DMS53 (cell line): Measurements from ENCODE around the gene PDX1.

Experiments used
- DNase-seq: peaks from one replicate; lab custom pipeline; 2025; lab: John Stamatoyannopoulos, UW

Gene PDX1

DNA sequence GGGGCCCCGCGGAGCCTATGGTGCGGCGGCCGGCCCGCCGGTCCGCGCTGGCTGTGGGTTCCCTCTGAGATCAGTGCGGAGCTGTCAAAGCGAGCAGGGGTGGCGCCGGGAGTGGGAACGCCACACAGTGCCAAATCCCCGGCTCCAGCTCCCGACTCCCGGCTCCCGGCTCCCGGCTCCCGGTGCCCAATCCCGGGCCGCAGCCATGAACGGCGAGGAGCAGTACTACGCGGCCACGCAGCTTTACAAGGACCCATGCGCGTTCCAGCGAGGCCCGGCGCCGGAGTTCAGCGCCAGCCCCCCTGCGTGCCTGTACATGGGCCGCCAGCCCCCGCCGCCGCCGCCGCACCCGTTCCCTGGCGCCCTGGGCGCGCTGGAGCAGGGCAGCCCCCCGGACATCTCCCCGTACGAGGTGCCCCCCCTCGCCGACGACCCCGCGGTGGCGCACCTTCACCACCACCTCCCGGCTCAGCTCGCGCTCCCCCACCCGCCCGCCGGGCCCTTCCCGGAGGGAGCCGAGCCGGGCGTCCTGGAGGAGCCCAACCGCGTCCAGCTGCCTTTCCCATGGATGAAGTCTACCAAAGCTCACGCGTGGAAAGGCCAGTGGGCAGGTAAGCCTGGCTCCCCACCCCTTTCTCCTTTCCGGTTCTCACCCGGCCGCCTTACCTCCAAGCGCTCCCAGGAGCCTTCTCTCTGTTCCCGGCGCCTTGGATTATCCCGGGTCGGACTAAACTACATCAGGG lies at the start of gene PDX1:
TSS of gene PDX1 (plus strand) at position 67 of the 743 bp plus-strand sequence. CDS start at position 206, 139 bp downstream.
- peak; percentile 90 for DNase-seq

DNA sequence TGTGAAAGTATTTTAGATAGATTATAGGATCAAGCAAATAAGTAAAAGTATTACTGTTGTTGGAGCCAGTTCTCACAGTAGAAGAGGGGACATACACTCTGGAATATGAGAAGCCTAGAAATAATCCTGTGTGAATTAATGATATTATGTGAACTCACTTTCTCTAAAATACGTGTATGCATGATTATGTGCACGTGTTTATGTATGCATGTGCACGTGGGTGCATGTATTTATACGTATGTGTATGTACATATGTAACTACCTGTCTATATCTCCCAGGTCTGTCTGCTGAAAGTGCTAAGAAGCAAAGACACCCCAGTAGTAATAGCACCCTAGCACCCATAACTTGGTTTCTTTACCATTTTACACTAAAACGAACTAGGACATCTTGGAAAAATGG lies 41.5 kb upstream of the PDX1 start:
- DNase-seq = no peak

DNA sequence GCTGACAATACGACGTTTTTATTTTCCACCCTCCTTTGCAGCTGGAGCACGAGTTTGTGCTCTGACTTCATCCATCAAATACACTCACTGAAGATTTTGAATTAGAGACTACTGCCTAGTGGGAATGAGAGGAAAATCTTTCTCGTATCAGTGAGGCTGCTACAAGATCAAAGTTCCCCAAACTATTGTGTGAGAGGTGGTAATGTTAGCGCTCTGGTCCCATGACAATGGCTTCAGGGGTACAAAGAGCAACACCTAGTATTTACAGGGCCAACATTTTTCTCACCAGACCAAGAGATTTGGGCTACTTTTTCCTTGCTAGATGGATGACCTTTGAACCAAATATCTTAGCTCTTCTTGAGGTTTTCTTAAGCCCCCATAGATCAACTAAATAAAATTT lies 30.3 kb upstream of the PDX1 start:
- no peak for DNase-seq

DNA sequence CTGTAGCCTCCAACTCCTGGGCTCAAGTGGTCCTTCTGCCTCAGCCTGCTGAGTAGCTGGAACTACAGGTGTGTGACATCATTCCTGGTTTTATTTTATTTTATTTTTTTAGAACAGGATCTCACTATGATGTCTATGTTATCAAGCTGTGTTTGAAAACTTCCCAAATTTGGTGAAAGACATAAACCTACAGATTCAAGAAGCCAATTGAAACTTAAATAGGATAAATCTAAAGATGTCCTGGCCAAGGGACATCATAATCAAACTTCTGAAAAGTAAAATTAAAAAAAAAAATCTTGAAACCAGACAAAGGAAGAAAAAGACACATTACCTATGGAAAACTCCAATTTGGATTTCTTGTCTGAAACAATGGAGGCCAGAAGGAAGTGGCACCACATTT lies 23.1 kb upstream of the PDX1 start:
- DNase-seq = no peak

- no peak for DNase-seq
These were observed 15.1 kb upstream of the PDX1 start for GRCh38 chr13:27904719-27905118.

DNA sequence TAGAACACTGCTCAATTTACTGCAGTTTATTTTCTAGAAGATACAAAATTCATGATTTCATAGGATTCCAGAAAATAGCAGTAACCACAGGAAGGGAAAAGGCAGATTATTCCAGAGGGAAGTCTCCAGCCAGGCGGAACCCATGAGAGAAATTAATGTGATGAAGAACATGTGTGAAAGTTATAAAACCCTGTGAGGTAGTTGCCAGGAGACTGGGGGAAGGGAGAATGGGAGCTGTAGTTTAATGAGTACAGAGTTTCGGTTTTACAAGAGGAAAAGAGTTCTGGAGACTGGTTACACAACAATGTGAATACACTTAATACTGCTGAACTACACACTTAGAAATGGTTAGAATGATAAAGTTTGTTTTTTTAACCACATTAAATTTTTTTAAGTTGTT lies 14.2 kb upstream of the PDX1 start:
- DNase-seq = no peak

DNA sequence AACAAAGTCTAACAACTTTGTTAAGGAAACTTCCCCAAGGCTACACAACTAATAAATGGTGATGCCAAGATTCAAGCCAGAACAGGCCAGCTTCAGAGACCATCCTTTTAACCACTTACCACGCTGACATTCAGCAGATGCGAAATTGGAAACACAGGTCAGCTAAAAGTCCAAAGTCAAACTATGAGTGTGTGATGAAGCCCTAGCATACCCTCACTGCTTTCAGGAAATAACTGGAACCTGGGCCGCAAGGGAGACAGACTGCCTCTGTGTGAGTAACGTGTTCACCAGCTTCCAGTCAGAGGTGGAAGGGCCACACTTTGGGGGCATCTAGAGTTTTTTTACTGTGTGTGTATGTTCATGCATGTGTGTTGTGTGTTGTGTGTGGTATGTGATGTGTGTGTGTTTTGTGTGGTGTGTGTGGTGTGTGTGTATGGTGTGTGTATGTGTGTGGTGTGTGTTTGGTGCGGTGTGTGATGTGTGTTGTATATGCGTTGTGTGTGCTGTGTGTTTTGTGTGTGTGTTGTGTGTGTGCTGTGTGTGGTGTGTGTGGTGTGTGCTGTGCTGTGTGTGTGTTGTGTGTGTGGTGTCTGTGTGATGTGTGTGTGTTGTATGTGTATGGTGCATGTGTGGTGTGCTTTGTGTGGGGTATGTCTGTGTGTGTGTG lies 12.5 kb upstream of the PDX1 start:
- no peak for DNase-seq

GRCh38 chr13:27909378-27909777 lies 10.4 kb upstream of the PDX1 start:
- no peak for DNase-seq

DNA sequence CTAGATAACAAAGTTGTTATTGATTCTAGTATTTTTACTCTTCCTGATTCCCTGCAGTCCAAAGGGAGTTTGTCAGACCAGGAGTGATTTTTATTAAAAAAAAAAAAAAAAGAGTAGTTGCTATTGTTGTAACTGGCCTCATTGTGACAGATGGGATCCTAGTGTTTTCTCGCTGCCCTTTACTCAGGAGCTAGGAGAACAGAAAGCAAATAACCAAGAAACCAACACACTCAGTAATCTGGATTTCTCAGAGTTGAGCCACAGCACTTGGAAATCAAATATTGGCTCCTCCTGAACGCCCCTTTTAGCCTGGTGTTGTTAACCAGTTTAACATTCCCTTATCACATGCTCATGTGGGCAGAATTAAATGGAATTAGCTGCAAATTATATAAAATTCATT lies 8.3 kb upstream of the PDX1 start:
- DNase-seq = no peak

GRCh38 chr13:27913160-27913559 lies 6.6 kb upstream of the PDX1 start:
- no peak for DNase-seq

DNA sequence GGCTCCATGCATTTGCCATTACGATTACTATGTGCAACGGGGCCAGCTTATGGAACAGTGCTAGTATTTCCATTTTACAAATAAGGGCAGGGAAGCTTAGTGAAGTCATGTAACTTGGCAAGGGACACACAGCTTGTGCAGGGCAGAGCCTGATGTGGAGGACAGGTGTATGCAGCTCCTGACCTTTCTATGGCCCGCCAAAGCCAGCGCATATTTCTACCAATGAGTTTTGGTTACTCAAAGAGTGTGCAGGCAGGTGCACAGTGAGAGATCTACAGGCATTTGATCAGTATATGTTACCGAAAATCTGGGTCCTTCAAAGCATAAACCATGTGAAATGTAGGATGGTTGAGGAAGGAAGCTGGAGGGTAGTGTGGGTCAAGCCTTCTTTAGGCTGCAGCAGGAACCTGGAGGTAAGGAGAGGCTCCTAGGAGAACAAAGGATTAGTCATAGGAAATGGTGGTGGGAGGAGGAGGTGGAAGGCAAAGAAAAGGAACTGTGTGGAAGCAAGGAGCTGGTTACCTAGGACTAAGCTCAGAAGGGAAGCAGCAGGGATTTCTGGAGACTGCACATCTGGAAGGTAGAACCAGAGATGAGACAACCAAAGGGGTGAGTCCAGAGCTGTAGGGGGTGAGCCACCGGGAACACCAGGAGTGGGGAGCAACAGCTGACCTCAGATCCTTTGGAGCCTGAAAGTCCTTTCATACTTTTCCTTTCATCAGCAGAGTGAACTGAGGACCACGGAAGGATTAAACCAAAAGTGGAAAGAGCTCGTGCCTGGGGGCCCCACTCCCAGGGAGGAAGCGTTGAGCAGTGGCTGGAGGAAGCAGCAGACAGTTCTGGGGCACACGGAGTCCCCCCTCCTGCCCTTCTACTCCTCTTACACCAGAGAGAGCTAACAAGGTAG lies 4.2 kb upstream of the PDX1 start:
- no peak for DNase-seq

DNA sequence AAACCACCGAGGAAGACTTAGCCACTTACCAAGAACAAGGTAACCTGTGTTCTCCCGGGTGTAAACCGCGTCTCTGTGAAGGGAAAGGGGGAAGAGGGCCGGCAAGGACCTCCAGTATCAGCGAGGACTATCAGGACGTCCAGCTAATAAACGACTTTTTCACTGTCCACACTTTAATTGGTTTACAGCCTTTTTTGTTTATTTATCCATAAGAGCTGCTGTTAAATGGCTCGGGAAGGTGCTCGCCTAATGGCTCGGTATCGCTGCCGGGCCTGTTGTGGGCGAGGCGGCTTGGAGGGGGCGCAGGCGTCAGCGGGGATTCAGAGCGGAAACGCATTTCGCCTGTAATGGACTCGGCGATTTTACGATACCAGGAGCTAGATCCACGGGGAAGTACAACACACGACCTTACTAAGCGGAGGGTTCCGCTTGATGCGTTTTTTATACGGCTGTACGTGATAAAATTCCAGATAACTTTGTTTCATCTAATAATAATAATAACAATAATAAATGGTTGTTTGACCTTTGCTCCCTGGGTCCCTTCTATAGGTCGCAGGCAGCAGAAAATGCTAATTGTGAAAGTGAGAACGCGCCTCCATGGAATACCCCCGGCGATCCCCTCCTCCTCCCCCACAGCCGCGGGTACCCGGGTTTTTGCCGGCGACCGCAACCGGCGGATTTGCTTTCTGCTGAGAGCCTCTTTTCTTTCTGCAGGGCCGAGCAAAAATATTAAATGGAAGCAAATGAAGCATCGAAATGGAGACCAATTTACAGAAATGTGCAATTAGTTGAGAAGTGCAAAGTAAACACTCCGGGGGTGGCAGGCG lies 2.5 kb upstream of the PDX1 start:
- peak; percentile 37 for DNase-seq

DNA sequence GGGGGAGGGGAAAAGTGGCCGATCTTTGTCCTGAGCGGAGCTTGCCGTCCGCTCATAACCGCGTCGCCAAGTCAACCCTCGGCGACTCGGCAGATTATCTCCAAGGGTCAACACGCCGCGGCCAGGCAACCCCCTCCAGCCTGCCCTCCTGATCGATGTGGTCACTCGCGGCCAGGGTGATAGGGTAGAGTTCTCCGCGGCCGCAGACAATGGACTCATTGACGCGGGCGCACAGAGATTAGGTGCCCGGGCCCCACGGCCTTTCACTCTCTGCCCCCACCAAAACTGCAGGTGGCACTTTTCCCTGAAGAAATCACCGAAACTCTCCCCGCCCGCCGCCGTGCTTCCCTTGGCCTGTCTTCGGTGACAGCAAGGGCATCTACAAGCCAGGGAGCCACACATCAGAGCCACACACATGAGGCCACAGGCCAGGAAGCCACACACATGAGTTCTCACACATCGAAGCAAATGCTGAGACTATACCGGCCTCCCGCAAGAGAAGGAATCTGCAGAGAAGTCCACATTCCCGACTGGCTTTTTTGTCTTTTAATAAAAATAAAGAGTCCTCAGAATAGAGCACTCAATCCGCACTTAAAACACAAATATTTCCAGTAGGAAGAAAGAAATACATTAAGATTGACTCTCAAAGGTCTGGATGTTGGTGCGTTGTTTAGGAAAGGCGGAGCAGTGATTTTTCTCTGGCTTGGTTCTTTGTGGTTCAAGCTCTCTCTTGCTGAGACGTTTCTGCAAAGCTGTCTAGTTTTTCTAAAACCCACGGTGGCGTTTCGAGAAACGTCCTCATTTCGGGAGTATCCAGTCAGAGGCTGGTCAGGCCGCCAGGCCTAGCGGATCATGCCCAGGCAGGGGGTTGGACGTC lies 1.5 kb upstream of the PDX1 start:
- peak; percentile 33 for DNase-seq

DNA sequence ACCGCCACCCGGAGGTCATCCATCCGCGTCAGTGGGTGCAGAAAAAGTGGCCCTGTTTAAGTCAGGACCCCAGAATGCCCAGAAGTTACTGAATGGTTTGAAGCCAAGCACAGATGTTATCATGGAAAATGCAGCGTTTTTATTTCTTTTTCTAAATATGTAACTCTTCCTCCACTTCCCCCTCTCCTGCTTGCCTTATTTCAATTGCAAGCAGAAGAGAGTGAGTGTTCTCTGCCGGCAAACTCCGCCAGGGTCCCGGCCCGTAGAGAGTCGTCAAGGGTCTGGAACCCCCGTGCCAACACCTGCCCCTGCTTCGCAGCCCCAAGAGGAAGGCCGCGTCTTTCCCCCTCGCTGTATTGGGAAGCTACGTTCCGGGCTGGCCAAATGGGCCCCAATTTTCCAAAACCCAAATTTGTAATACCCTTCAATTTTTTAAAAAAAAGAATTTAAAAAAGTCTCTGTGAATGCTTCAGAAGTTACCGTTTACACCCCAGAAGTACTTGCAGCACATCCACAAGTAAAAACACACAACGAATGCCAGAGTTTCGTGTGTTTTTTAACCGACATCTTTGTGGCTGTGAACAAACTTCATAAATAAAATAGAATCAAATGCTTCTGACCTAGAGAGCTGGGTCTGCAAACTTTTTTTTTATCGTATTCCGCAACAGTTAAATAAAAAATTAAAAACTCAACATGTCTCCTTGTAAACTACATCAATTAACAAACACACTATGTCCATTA lies 712 bp upstream of the PDX1 start:
- no peak for DNase-seq

GRCh38 chr13:27919659-27919933 lies 204 bp upstream of the PDX1 start:
- no peak for DNase-seq

GRCh38 chr13:27920677-27921420 lies 1.0 kb downstream of the PDX1 start:
- peak; percentile 74 for DNase-seq

- DNase-seq = peak; percentile 74
These were observed 1.7 kb downstream of the PDX1 start for GRCh38 chr13:27921421-27921960.

DNA sequence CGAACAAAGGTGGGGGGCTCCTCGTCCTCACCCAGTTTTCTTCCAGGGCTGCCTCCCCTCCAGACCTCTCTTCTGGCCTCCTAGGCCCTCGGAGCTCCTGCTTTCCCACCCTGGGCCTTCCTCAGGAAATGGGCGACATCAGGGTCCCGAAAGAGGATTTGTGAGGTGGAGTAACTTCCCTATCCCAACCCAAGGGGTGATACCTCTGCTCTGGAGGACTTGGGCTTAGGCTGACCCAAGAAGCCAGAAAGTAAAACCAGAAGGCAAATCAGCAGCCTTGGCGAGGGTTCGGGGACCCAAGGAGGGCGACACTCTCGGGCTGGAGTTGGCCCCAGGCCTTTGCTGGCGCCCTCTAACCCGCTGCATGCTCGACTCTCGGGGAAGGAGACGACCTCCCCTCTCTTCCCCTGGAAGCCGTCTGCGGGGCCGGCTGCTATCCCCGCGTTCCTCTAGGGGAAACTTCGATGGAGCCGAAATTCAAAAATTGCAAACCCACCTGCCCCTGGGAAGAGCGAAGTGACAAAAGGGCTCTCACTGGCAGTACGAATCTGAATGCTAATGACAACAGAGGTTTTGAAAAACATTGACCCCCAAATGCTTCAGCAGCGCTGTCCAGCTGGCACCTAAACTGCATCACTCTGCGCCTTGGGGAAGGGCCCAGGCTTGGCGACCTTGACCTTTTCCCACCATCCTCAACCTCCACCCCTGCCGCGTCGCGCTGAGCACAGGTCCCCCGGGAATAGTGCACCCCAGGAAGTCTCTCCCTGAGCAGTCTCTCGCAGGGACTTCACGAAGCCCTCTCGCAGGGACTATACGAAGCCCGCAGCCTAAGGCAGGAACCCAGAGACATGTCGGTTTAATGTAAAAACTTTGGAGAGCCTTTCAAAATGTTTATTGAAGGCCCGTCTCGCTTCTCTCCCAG lies 2.4 kb downstream of the PDX1 start:
- no peak for DNase-seq
